GM23338 (cell line): ENCODE measurements around the gene LCNL1. TPM values are rescaled to one million over a fixed set of nuclear protein-coding genes. Genes with fewer than 3 reads are reported as not detected.

ENCODE experiments used
- ATAC-seq: fragments of 200-7000 bp; cut with Tn5 transposase; 3 replicates; pipeline ENCODE4 v1.9.1; 2020
- DNase-seq: peaks from one replicate; pipeline ENCODE4 v3.0.0-alpha.2; 2015; ENCODE audit warnings: low spot score
- H2AFZ ChIP-seq: fragments of 200-600 bp; sonication (generic); 2 replicates; pipeline ENCODE4 v1.8.0; 2016; ENCODE audit warnings: antibody characterized with exemption, mild to moderate bottlenecking, moderate library complexity
- H3F3A ChIP-seq: fragments of 200-600 bp; sonication (generic); replicated peaks from 2 replicates; pipeline ENCODE4 v1.8.0; 2017; ENCODE audit warnings: antibody characterized with exemption, mixed run types, low read depth
- H3K27ac ChIP-seq: fragments of 200-600 bp; sonication (generic); 2 replicates; pipeline ENCODE4 v1.6.1; 2016; ENCODE audit warnings: low read depth
- H3K27me3 ChIP-seq: fragments of 200-600 bp; sonication (generic); 2 replicates; pipeline ENCODE4 v1.8.0; 2016; ENCODE audit warnings: mild to moderate bottlenecking, mixed run types, moderate library complexity; ENCODE audit not compliant: insufficient read depth
- H3K36me3 ChIP-seq: fragments of 200-600 bp; sonication (generic); 2 replicates; pipeline ENCODE4 v1.8.0; 2016; ENCODE audit warnings: mild to moderate bottlenecking; ENCODE audit not compliant: insufficient read depth
- H3K4me1 ChIP-seq: fragments of 200-600 bp; sonication (generic); 2 replicates; pipeline ENCODE4 v1.8.0; 2016; ENCODE audit warnings: mild to moderate bottlenecking, moderate library complexity; ENCODE audit not compliant: insufficient read depth
- H3K4me2 ChIP-seq: fragments of 200-600 bp; sonication (generic); 2 replicates; pipeline ENCODE4 v1.7.1; 2017; ENCODE audit warnings: mixed run types
- H3K4me3 ChIP-seq: fragments of 200-600 bp; sonication (generic); 2 replicates; pipeline ENCODE4 v1.6.1; 2016; ENCODE audit warnings: mixed run types
- H3K79me2 ChIP-seq: fragments of 200-600 bp; sonication (generic); replicated peaks from 2 replicates; pipeline ENCODE4 v1.8.0; 2017; ENCODE audit warnings: mild to moderate bottlenecking; ENCODE audit not compliant: insufficient read depth
- H3K9me2 ChIP-seq: fragments of 200-600 bp; sonication (generic); 2 replicates; pipeline ENCODE4 v1.8.0; 2017; ENCODE audit not compliant: insufficient read depth
- H4K20me1 ChIP-seq: fragments of 200-600 bp; sonication (generic); replicated peaks from 2 replicates; pipeline ENCODE4 v1.8.0; 2017; ENCODE audit warnings: mild to moderate bottlenecking; ENCODE audit not compliant: insufficient read depth
- H3K27ac Mint-ChIP-seq: 2 replicates; pipeline ENCODE4 v1.8.0; 2020; ENCODE audit warnings: inconsistent platforms, mild to moderate bottlenecking, moderate library complexity, mixed read lengths
- H3K27me3 Mint-ChIP-seq: 3 replicates; pipeline ENCODE4 v1.8.0; 2022; ENCODE audit warnings: low read depth, mild to moderate bottlenecking, moderate library complexity, mixed read lengths, inconsistent platforms; ENCODE audit not compliant: insufficient read depth, poor library complexity
- H3K36me3 Mint-ChIP-seq: 3 replicates; pipeline ENCODE4 v1.8.0; 2021; ENCODE audit warnings: low read depth, mild to moderate bottlenecking, inconsistent platforms, moderate library complexity, mixed read lengths
- H3K4me1 Mint-ChIP-seq: 3 replicates; pipeline ENCODE4 v1.8.0; 2020; ENCODE audit warnings: mild to moderate bottlenecking, inconsistent platforms, mixed read lengths
- H3K4me3 Mint-ChIP-seq: 3 replicates; pipeline ENCODE4 v1.8.0; 2021; ENCODE audit warnings: moderate library complexity, mild to moderate bottlenecking, inconsistent platforms, mixed read lengths
- H3K9me3 Mint-ChIP-seq: 3 replicates; pipeline ENCODE4 v1.8.0; 2020; ENCODE audit warnings: moderate library complexity, mild to moderate bottlenecking, inconsistent platforms, mixed read lengths
- CTCF ChIP-seq, 2 experiments: fragments of 200-600 bp in 1 of 2; sonication (generic) in 1 of 2; conservative IDR thresholded peaks; 2 replicates each; pipeline versions ENCODE4 v1.5.1 to v1.6.1; 2016 to 2017; ENCODE audit warnings: antibody characterized with exemption in 2 of 2, low read depth in 2 of 2, mild to moderate bottlenecking in 2 of 2, moderate library complexity in 1 of 2
- ETS1 ChIP-seq: IDR thresholded peaks from 2 replicates; pipeline ENCODE4 v1.6.1; 2016; ENCODE audit warnings: antibody characterized with exemption
- EZH2 ChIP-seq: fragments of 200-600 bp; sonication (generic); IDR thresholded peaks from one replicate; pipeline ENCODE4 v1.8.0; 2017; ENCODE audit warnings: antibody characterized with exemption, mild to moderate bottlenecking, low read depth; ENCODE audit not compliant: unreplicated experiment
- NANOG ChIP-seq: IDR thresholded peaks from 2 replicates; pipeline ENCODE4 v1.6.1; 2016; ENCODE audit warnings: antibody characterized with exemption, borderline replicate concordance
- REST ChIP-seq: IDR thresholded peaks from one replicate; pipeline ENCODE4 v1.6.1; 2018; ENCODE audit warnings: antibody characterized with exemption; ENCODE audit not compliant: unreplicated experiment
- STAT1 ChIP-seq: IDR thresholded peaks from one replicate; pipeline ENCODE4 v1.6.1; 2016; ENCODE audit warnings: antibody characterized with exemption; ENCODE audit not compliant: unreplicated experiment
- ZNF114 ChIP-seq: fragments of 250-450 bp; sonication (Bioruptor Pico); IDR thresholded peaks from 2 replicates; pipeline ENCODE4 v1.5.0; 2020; ENCODE audit warnings: mild to moderate bottlenecking, moderate library complexity
- ZNF462 ChIP-seq: fragments of 250-450 bp; sonication (Bioruptor Pico); IDR thresholded peaks from 2 replicates; pipeline ENCODE4 v1.5.0; 2020; ENCODE audit warnings: mild to moderate bottlenecking, moderate library complexity
- polyA plus RNA-seq: library from polyadenylated mRNA; unstranded; fragments of >200 nt; fragmentation: Nextera tagmentation; extraction: Ambion mirVana; gene quantifications from 2 replicates; pipeline ENCODE4 v1.2.1, GENCODE V29; 2016
- total RNA-seq: library from RNA; depleted of rRNA; stranded (reverse); fragments of >200 nt; shearing (Covaris generic); gene quantifications from 2 replicates; pipeline ENCODE4 v1.2.3, GENCODE V29; 2014

LCNL1 gene
- total and polyA plus RNA-seq, 2 experiments from 2014 or later: 0.11 TPM; not detected in 1

- TF ChIP-seq ZNF462 (CRISPR knock-in tag) (no peak), EZH2 (no peak), ETS1 (no peak), ZNF114 (no peak), STAT1 (no peak)
Measured at GRCh38 chr9:136956604-136957003, 26.2 kb upstream of the LCNL1 start (continued).

GRCh38 chr9:136957461-136957860, 25.3 kb upstream of the LCNL1 start:
- H3F3A ChIP-seq: no peaks in the 10 kb centered on the region
- Mint-ChIP-seq H3K9me3 (peaks cover 4% of the 10 kb centered on the region; the same call in 2 of the 3 replicates), H3K36me3 (no peaks in the 10 kb centered on the region; the same call in 2 of the 3 replicates), H3K27ac (no peak overlapping the region), H3K4me3 (no peak overlapping the region), H3K27me3 (peaks cover 6% of the 10 kb centered on the region), H3K4me1 (no peaks in the 10 kb centered on the region; the same call in 2 of the 3 replicates)
- no peak overlapping the region for H3K4me3 ChIP-seq
- 0 out of 2 replicates have a peak, but pooled peaks cover 6% of the 10 kb centered on the region for H3K9me2 ChIP-seq
- H3K4me1 ChIP-seq: no peaks in the 10 kb centered on the region
- no peaks in the 10 kb centered on the region for H3K79me2 ChIP-seq
- no peak for DNase-seq
- no peak overlapping the region for H2AFZ ChIP-seq
- H3K27me3 ChIP-seq: no peaks in the 10 kb centered on the region
- H3K36me3 ChIP-seq: no peaks in the 10 kb centered on the region
- no peaks in the 10 kb centered on the region for H4K20me1 ChIP-seq
- no peak for ATAC-seq
- no peak overlapping the region for H3K4me2 ChIP-seq
- no peak overlapping the region for H3K27ac ChIP-seq
- TF ChIP-seq EZH2 (no peak), CTCF (conservative IDR thresholded peaks at IDR 0.05; ENCODE audit: low read depth in 2 of 2) (no peak), ETS1 (no peak), NANOG (no peak), STAT1 (no peak), REST (no peak)
